ENCODE measurements around the gene TAF13. TPM values are rescaled to one million over a fixed set of nuclear protein-coding genes. Genes with fewer than 3 reads are reported as not detected.

TAF13 gene
- polyA plus RNA-seq, 1 donor from 2014 or later = 60.1 TPM

DNA sequence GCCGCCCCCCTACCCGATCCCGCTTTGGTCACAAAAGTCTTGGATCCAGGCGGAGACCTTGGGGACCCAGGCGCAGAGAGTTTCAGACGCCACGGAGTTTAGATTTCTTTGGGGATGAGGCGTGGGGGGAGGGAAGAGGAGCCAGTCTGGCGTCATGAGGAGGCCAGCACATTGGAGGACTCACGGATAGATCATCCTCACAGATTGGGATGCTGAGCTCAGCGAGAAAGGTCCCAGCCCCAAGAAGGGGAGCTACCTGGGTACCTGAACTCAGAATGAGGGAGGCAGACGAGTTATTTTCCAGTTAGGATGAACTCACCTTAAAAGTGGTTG is 38.5 kb upstream of the TAF13 start:
- no peak for TF ChIP-seq MXI1 (conservative IDR thresholded peaks at IDR 0.05; ENCODE audit: poor library complexity, severe bottlenecking)
- no peak for TF ChIP-seq RAD21 (conservative IDR thresholded peaks at IDR 0.05)
- no peak for TF ChIP-seq EP300 (conservative IDR thresholded peaks at IDR 0.05; ENCODE audit: poor library complexity, severe bottlenecking)
- TF ChIP-seq, protein P1, sequence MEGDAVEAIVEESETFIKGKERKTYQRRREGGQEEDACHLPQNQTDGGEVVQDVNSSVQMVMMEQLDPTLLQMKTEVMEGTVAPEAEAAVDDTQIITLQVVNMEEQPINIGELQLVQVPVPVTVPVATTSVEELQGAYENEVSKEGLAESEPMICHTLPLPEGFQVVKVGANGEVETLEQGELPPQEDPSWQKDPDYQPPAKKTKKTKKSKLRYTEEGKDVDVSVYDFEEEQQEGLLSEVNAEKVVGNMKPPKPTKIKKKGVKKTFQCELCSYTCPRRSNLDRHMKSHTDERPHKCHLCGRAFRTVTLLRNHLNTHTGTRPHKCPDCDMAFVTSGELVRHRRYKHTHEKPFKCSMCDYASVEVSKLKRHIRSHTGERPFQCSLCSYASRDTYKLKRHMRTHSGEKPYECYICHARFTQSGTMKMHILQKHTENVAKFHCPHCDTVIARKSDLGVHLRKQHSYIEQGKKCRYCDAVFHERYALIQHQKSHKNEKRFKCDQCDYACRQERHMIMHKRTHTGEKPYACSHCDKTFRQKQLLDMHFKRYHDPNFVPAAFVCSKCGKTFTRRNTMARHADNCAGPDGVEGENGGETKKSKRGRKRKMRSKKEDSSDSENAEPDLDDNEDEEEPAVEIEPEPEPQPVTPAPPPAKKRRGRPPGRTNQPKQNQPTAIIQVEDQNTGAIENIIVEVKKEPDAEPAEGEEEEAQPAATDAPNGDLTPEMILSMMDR (IDR thresholded peaks at IDR 0.05; ENCODE audit: poor library complexity, severe bottlenecking) = no peak
- TF ChIP-seq TAF1 (IDR thresholded peaks at IDR 0.05; ENCODE audit: low read depth) = no peak
- no peak for TF ChIP-seq EZH2 (IDR thresholded peaks at IDR 0.05; ENCODE audit: borderline replicate concordance, insufficient read depth, low read length, poor library complexity, severe bottlenecking)
- TF ChIP-seq, protein P2, sequence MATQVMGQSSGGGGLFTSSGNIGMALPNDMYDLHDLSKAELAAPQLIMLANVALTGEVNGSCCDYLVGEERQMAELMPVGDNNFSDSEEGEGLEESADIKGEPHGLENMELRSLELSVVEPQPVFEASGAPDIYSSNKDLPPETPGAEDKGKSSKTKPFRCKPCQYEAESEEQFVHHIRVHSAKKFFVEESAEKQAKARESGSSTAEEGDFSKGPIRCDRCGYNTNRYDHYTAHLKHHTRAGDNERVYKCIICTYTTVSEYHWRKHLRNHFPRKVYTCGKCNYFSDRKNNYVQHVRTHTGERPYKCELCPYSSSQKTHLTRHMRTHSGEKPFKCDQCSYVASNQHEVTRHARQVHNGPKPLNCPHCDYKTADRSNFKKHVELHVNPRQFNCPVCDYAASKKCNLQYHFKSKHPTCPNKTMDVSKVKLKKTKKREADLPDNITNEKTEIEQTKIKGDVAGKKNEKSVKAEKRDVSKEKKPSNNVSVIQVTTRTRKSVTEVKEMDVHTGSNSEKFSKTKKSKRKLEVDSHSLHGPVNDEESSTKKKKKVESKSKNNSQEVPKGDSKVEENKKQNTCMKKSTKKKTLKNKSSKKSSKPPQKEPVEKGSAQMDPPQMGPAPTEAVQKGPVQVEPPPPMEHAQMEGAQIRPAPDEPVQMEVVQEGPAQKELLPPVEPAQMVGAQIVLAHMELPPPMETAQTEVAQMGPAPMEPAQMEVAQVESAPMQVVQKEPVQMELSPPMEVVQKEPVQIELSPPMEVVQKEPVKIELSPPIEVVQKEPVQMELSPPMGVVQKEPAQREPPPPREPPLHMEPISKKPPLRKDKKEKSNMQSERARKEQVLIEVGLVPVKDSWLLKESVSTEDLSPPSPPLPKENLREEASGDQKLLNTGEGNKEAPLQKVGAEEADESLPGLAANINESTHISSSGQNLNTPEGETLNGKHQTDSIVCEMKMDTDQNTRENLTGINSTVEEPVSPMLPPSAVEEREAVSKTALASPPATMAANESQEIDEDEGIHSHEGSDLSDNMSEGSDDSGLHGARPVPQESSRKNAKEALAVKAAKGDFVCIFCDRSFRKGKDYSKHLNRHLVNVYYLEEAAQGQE (IDR thresholded peaks at IDR 0.05; ENCODE audit: borderline replicate concordance) = no peak
- TF ChIP-seq POLR2AphosphoS5 (IDR thresholded peaks at IDR 0.05) = no peak
- TF ChIP-seq SMC3 (conservative IDR thresholded peaks at IDR 0.05; ENCODE audit: poor library complexity) = no peak
- Histone ChIP-seq H3K27ac (ENCODE audit: low read length) (peak overlapping the region; percentile 74), H4K20me1 (ENCODE audit: insufficient read depth) (no peaks in the 10 kb centered on the region), H3F3A (ENCODE audit: insufficient read depth, low read length, poor library complexity, severe bottlenecking) (peaks cover 3% of the 10 kb centered on the region), H3K9me2 (ENCODE audit: insufficient read depth, low read length) (no peaks in the 10 kb centered on the region), H2AFZ (ENCODE audit: low read depth, low read length) (peak overlapping the region; percentile 52), H3K79me2 (replicated peaks; ENCODE audit: insufficient read depth, low read length) (no peaks in the 10 kb centered on the region), H3K4me2 (ENCODE audit: low read length) (peak overlapping the region; percentile 77), H3K27me3 (ENCODE audit: insufficient read depth, low read depth, low read length) (peaks cover 2% of the 10 kb centered on the region), H3K4me3 (ENCODE audit: low read length) (peak overlapping the region; percentile 93), H3K9me3 (ENCODE audit: low read length) (no peaks in the 10 kb centered on the region), H3K36me3 (ENCODE audit: insufficient read depth, low read length) (no peaks in the 10 kb centered on the region), H3K9ac (ENCODE audit: low read length) (peak overlapping the region; percentile 77)

DNA sequence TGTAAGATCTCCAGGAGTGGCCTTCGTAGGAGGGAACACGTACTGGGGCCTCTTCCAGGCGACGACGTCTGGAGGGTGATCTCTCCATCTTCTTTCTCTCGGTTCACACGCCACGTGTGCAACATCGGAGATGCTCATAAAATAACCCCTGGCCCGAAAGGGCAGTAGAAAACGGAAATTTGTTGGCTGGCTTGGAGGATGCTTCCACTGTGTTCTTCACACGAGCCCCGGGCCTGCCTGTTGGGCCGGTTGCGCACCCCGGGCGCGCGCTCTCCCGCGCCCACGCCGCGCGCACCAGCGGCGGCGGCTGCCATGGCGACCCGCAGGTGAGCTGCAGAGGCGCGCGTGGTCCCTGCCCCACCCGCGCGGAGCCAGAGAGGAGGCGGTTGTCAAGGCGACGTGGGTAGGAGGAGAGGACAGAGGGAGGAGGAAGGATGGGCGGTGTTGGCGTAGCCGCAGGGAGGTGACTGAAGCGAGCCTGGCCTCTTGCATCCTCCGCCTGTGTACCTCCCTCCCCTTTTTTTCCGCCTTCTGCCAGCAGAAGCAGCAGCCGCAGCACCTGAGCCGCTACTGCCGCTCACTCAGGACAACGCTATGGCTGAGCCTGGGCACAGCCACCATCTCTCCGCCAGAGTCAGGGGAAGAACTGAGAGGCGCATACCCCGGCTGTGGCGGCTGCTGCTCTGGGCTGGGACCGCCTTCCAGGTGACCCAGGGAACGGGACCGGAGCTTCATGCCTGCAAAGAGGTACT is 38.0 kb upstream of the TAF13 start, which contains the start of gene ELAPOR1:
Gene ELAPOR1 (plus strand): TSS at position 526 of the 752 bp plus-strand sequence. CDS start 69 bp downstream, at position 595.
- H3K9me3 ChIP-seq (ENCODE audit: low read length) = no peaks in the 10 kb centered on the region
- no peaks in the 10 kb centered on the region for H3K79me2 ChIP-seq (replicated peaks; ENCODE audit: insufficient read depth, low read length)
- H2AFZ ChIP-seq (ENCODE audit: low read depth, low read length) = peak within 1 kb of the TSS; percentile 52
- H3K4me3 ChIP-seq (ENCODE audit: low read length) = peak within 1 kb of the TSS; percentile 93
- H4K20me1 ChIP-seq (ENCODE audit: insufficient read depth) = no peaks in the 10 kb centered on the region
- H3K27ac ChIP-seq (ENCODE audit: low read length) = peak within 1 kb of the TSS; percentile 74
- H3K27me3 ChIP-seq (ENCODE audit: insufficient read depth, low read depth, low read length) = peaks cover 2% of the 10 kb centered on the region
- peak within 1 kb of the TSS; percentile 77 for H3K9ac ChIP-seq (ENCODE audit: low read length)
- TF ChIP-seq TAF1 (IDR thresholded peaks at IDR 0.05; ENCODE audit: low read depth) (peak; percentile 54), POLR2AphosphoS5 (IDR thresholded peaks at IDR 0.05) (peak; percentile 49), RAD21 (conservative IDR thresholded peaks at IDR 0.05) (peak; percentile 51), MXI1 (conservative IDR thresholded peaks at IDR 0.05; ENCODE audit: poor library complexity, severe bottlenecking) (peak; percentile 98), EZH2 (IDR thresholded peaks at IDR 0.05; ENCODE audit: borderline replicate concordance, insufficient read depth, low read length, poor library complexity, severe bottlenecking) (no peak), EP300 (conservative IDR thresholded peaks at IDR 0.05; ENCODE audit: poor library complexity, severe bottlenecking) (peak; percentile 52), SMC3 (conservative IDR thresholded peaks at IDR 0.05; ENCODE audit: poor library complexity) (peak; percentile 48)
- TF ChIP-seq, protein P1 (IDR thresholded peaks at IDR 0.05; ENCODE audit: poor library complexity, severe bottlenecking) = peak; percentile 44
- TF ChIP-seq, protein P2 (IDR thresholded peaks at IDR 0.05; ENCODE audit: borderline replicate concordance) = peak; percentile 59
- peaks cover 3% of the 10 kb centered on the region for H3F3A ChIP-seq (ENCODE audit: insufficient read depth, low read length, poor library complexity, severe bottlenecking)
- H3K4me2 ChIP-seq (ENCODE audit: low read length) = peak within 1 kb of the TSS; percentile 77
- no peaks in the 10 kb centered on the region for H3K36me3 ChIP-seq (ENCODE audit: insufficient read depth, low read length)
- H3K9me2 ChIP-seq (ENCODE audit: insufficient read depth, low read length) = no peaks in the 10 kb centered on the region

Measured in neural cell (in vitro differentiated cells).